Sigmoid colon (tissue), 4 donors: ENCODE data around the gene OR11L1.

Experiments used
- CTCF ChIP-seq, 4 experiments: fragments of 450-650 bp in 3 of 4; fragments of 200-600 bp in 1 of 4; IDR thresholded peaks; one replicate each; pipeline ENCODE4 v1.5.1; 2016 to 2019; ENCODE audit warnings: antibody characterized with exemption in 4 of 4, mild to moderate bottlenecking in 3 of 4, moderate library complexity in 2 of 4
- EP300 ChIP-seq, 4 donors: sonication (generic); formaldehyde crosslinking; IDR thresholded peaks; one replicate each; pipeline ENCODE4 v1.6.1; 2017; ENCODE audit warnings: antibody characterized with exemption in 4 of 4
- POLR2A ChIP-seq, 2 donors: fragments of 450-650 bp; IDR thresholded peaks; one replicate each; pipeline ENCODE4 v1.6.1; 2016; ENCODE audit warnings: antibody characterized with exemption in 2 of 2, mild to moderate bottlenecking in 2 of 2, moderate library complexity in 2 of 2
- POLR2AphosphoS5 ChIP-seq, 4 donors: sonication (generic); formaldehyde crosslinking; IDR thresholded peaks; one replicate each; pipeline ENCODE4 v1.6.1; 2017; ENCODE audit warnings: antibody characterized with exemption in 4 of 4

- TF ChIP-seq POLR2A (IDR thresholded peaks at IDR 0.05) (no peak), CTCF (IDR thresholded peaks at IDR 0.05) (no peak), POLR2AphosphoS5 (IDR thresholded peaks at IDR 0.05) (no peak), EP300 (IDR thresholded peaks at IDR 0.05) (no peak)
These were observed 878 bp downstream of the OR11L1 start for GRCh38 chr1:247840818-247841217.
